NCI-H345 treated with DMSO at 0.1 percent for 48 hours (cell line): ENCODE results near the gene TM7SF3.
"Not testable (repeated sequence)": the region's sequence is repeated elsewhere in the genome, so short reads cannot be mapped to it uniquely, and the experiment has no call there.

Experiments used
- DNase-seq: peaks from one replicate; lab custom pipeline; 2025; ENCODE audit not compliant: unreplicated experiment; lab: John Stamatoyannopoulos, UW

The TM7SF3 gene, protein sequence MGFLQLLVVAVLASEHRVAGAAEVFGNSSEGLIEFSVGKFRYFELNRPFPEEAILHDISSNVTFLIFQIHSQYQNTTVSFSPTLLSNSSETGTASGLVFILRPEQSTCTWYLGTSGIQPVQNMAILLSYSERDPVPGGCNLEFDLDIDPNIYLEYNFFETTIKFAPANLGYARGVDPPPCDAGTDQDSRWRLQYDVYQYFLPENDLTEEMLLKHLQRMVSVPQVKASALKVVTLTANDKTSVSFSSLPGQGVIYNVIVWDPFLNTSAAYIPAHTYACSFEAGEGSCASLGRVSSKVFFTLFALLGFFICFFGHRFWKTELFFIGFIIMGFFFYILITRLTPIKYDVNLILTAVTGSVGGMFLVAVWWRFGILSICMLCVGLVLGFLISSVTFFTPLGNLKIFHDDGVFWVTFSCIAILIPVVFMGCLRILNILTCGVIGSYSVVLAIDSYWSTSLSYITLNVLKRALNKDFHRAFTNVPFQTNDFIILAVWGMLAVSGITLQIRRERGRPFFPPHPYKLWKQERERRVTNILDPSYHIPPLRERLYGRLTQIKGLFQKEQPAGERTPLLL

DNA sequence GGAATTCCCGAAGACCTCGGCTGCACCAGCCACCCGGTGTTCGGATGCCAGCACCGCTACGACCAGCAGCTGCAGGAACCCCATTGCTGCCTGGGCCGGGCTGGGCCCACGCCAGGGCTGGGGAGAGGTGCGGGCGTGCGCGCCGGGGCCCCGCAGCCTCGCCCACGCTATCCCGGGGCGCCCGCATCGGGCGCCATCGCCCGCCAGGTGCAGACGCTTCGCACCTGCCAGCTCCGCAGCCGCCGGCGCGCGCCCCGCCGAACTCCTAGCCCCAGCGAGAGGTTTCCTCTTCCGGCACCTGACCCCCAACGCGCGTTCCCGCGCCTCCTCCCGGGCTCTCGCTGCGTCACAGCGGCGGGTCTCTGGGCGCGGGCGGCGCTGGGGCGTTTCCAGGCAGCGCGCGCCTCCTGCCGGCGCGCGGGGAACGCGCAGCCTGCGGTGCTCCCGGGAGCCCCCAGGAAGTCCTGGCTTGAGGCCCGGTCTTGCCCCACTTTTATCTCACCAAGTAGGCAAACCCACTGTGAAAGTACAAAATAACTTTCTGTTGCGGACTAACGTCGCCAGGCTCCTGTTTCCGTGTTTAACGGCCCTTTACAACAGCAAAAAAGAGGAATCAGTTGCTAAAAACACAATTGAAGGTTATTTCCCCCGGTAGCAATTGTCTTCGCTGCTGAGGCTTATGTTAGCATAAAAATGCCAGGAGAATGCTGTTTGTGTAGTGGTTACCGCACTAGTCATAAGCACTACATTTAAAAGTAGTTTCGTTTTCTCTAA, at the start of gene TM7SF3:
Gene TM7SF3, minus strand, starts transcription at position 300 of the 774 bp plus-strand sequence. Its CDS starts 216 bp downstream, at position 84.
- DNase-seq, result peak; percentile 88

DNA sequence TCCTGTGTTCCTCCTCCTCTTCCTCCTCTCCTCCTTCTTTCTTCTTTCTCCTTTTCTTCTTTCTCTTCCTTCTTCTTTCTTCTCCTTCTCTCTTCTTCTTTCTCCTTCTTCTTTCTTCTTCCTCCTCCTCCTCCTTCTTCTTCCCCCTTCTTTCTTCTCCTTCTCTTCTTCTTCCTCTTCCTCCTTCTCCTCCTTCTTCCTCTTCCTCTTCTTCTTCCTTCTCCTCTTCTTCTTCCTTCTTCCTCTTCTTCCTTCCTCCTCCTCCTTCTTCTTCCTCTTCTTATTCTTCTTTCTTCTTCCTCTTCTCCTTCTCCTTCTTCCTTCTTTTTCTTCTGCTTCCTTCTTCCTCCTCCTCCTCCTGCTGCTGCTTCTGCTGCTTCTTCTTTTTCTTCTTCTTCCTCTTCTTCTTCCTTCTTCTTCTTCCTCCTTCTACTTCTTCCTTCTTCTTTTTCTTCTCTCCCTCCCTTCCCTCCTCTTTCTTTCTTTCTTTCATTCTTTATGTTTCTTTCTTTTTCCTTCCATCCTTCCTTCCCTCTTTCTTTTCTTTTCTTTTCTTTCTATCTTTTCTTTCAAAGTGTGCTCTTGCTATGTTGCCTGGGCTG, 49.2 kb upstream of the TM7SF3 start:
- no peak for DNase-seq

DNA sequence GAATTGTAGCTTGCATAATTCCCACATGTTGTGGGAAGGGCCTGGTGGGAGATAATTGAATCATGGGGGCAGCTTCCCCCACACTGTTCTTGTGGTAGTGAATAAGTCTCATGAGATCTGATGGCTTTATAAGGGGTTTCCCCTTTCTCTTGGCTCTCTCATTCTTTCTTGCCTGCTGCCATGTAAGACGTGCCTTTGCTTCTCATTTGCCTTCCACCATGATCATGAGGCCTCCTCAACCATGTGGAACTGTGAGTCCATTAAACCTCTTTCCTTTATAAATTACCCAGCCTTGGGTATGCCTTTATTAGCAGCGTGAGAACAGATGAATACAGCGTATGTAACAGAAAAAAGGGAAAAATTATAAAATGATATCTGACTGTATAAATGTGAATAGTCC, 47.1 kb upstream of the TM7SF3 start:
- no peak for DNase-seq

DNA sequence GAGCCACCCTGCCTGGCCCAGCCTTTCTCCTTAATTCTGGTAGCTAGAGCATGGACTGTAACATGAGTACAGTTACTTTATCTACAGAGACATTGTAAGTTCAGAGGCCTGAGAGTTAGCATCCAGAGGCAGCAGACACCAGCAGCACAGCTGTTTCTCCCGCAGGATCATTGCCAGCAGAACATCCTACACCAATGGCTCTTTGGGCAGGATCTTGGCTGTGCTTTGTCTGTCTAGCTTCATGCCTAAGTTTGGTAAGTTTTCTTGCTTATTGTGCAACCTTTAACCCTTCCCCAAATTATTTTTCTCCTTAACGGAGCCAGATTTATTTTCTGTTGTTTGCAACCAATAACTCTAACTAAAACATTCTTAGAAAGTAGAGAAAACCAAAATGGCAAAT, 46.6 kb upstream of the TM7SF3 start:
- no peak for DNase-seq

DNA sequence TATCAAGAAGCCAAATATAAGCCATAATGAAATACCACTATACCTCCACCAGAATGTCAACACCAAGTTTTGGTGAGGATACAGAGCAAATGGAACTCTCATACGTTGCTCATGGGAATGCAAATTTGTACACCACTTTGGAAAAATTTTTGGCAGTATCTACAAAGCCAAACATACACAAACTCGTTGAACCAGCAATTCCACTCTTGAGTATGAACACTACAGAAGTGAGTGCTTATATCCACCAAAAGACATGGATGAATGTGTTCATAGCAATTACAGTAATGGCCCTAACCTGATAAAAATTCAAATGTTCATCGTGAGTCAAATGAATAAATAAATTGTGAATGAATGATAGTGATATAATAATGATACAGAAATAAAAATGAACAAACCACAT, 43.4 kb upstream of the TM7SF3 start:
- no peak for DNase-seq

DNA sequence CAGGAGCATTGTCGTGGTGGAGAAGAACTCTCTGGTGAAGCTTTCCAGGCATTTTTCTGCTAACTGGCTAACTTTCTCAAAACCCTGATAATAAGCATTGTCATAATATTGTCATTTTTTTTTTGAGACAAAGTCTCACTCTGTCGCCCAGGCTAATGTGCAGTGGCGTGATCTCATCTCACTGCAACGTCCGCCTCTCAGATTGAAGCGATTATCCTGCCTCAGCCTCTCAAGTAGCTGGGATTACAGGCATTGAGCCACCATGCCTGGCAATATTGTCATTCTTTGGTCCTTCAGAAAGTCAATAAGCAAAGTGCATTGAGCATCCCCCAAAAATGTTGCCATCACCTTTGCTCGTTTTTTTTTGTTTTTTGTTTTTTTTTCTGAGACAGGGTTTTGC, 41.8 kb upstream of the TM7SF3 start:
- DNase-seq, result no peak

DNA sequence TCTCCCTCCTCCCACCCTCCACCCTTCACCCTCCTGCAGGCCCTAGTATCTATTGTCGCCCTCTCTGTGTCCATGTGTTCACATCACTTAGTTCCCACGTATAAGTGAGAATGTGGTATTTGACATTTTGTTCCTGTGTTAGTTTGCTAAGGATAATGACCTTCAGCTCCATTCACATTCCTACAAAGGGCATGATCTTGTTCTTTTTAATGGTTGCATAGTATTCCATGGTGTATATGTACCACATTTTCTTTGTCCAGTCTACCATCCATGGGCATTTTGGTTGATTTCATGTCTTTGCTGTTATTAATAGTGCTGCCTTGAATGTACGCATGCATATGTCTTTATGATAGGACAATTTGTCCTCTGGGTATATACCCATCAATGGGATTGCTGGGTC, 38.6 kb upstream of the TM7SF3 start:
- no peak for DNase-seq

DNA sequence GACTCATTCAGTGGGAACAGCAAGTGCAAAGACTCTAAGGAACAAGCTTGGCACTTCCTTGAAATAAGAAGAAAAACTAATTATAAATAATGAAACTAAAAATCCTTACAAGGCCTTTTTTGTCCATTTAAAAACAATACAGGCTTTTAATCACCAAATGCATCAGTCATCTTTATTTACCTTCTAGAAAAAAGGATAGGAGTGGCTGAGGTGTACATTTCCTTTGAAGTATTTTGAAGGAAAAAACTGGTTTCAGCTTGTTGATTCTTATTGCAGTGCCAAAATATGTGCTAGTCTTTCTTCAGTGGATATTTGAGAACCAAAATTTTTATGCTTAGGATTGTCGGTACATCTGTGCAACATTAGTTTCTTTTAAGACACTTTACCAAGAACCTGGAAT, 38.0 kb upstream of the TM7SF3 start:
- no peak for DNase-seq

DNA sequence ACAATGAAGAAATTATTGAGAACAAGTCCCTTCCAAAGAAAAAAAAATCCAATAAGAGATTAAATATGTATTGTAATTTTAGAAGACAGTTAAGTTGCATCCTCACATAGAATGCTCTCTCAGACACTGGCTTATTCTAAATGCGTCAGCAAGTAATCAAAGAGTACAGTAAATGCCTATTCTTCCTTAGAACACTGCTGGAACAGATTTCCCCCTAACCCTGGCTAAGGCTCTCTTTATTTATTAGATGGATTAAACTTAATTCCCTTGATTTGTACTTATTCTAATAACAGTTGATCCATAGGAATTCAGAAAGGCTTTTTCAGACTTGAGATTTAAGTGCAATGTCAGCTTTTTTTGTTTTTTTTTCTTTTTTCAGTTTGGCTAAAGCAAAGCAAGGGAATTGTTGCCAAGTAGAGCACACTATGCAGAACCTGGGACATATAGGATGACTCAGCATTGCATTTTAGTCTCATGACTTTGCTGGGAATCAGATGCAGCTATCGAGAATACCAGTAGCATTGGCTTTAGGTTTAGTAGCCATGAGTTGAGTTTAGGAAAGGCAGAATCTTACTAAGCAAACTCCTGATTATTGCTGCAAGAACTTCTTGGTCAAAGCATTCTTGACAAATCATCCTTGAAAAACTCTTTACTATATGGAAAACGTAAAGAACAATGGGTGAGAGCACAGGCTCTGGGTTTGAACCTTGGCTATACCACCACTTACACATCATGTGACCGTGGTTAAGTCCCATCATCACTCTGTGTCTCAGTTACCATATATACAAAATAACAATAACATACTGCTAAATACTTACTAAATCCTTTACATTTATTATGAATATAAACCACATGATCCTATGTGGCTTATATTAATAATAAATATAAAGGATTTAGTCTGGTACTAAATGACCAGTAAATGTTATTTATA, 34.9 kb upstream of the TM7SF3 start:
- DNase-seq, result no peak

DNA sequence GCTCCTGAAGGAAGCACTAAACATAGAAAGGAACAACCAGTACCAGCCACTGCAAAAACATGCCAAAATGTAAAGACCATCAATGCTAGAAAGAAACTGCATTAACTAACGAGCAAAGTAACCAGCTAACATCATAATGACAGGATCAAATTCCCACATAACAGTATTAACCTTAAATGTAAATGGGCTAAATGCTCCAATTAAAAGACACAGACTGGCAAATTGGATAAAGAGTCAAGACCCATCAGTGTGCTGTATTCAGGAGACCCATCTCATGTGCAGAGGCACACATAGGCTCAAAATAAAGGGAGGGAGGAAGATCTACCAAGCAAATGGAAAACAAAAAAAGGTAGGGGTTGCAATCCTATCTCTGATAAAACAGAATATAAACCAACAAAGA, 27.8 kb upstream of the TM7SF3 start:
- not testable (repeated sequence) for DNase-seq

DNA sequence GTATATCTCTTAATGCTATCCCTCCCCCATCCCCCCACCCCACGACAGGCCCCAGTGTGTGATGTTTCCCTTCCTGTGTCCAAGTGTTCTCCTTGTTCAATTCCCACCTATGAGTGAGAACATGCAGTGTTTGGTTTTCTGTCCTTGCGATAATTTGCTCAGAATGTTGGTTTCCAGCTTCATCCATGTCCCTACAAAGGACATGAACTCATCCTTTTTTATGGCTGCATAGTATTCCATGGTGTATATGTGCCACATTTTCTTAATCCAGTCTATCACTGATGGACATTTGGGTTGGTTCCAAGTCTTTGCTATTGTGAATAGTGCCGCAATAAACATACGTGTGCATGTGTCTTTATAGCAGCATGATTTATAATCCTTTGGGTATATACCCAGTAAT, 26.5 kb upstream of the TM7SF3 start:
- DNase-seq, result not testable (repeated sequence)

DNA sequence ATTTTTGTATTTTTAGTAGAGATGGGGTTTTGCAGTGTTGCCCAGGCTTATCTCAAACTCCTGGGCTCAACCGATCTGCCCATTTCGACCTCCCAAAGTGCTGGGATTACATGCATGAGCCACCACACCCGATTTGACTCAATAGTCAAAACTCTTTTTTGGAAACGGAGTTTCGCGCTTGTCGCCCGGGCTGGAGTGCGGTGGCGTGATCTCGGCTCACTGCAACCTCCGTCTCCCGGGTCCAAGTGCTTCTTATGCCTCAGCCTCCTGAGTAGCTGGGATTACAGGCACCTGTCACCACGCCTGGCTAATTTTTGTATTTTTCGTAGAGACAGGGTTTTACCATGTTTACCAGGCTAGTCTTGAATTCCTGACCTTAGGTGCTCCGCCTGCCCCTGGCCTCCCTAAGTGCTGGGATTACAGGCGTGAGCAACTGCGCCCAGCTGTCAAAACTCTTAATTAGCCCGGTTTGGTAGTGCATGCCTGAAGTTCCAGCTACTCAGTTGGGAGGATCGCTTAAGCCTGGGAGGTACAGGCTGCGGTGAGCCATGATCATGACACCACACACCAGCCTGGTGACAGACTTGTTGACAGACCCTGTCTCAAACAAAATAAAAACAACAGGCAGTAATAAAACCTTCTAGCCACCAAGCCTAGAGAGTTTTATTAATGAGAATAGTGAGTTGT, 20.6 kb upstream of the TM7SF3 start:
- no peak for DNase-seq

DNA sequence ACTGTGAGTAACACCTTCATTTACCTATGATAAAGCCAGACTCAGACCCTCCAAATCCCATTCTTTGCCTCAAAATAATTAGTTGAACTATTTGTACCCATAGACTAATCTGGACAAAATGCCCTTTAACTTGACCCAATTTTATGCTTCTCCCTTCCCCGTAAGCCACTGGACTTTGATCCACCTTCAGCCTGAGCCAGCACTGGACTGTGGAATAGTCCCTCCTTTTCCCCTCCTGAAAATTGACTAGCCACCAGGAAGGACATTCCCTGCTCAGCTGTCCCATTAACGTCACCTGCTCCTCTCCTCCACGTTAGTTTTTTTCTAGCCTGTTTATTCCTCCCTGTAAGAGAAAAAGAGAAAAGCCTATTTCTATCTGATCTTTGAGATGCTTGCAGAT, 18.5 kb upstream of the TM7SF3 start:
- DNase-seq, result no peak

DNA sequence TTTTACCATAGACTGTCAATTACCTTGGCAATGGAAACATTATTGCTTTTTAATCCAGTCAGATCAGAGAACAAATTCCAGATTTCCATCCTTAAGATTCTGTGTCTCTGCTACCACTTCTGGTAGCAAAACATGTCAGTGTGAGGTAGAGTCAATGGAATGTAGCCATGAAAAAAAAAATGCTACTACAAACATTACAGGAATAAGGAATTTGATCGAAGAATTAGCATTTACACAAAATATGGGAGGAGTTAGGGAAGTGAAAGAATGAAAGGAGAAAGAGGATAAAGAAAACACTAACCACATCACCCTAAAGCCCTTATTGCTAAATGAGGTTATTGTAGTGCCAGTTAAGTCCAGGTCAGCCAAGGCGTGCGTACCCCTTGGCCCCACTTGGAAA, 17.3 kb upstream of the TM7SF3 start:
- DNase-seq, result no peak

DNA sequence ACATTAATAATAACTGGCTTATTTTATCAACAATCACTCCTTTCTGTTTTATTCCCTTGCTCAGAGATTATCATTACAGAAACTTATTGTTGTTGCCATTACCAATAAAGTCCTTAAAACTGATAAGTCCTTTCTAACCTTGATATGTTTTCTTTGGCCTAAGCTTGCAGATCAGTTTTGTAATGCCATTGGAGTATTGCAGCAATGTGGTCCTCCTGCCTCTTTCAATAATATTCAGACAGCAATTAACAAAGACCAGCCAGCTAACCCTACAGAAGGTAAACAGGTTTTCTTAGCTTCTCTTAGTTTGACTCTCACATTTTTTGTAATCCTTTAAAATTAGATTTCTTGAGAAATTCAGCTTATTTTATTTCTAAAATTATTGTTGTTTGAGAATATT, 12.1 kb upstream of the TM7SF3 start:
- DNase-seq, result no peak

DNA sequence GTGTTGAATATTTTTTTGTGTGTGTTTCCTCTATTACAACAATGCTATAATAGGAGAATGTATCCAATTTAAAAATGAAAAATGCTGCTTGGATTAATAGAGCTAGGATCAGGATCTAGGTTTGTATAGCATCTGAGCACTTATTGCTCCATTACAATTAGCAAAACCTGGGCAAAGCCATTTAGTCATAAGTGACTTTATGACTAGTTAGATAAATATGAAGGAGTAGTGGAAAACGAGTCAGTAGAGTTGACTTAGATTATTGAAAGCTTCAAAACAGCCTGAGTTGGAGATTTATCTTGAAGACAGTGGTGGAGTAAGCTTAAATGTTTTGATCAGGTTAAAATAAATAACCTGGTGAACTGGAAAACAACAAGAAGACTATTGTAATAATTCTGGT, 10.9 kb upstream of the TM7SF3 start:
- DNase-seq, result no peak

DNA sequence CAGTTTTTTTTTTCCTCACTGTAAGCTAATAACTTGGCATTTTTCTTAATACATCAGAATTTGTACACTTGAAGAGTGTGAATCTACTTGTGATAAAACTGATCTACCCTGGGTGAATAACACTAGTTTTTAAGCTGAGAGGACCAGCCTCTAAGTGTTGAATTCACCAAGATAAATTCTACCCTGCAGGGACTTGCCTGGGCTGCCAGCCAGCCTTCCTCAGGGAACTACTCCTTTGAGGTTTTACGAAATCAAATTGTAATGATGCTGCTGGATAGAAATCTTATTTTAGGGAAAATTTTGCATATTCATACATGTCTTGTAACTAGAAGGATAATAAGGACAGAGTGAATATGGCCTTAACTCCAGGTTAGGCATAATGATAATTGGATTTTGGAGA, 10.1 kb upstream of the TM7SF3 start:
- DNase-seq, result no peak

DNA sequence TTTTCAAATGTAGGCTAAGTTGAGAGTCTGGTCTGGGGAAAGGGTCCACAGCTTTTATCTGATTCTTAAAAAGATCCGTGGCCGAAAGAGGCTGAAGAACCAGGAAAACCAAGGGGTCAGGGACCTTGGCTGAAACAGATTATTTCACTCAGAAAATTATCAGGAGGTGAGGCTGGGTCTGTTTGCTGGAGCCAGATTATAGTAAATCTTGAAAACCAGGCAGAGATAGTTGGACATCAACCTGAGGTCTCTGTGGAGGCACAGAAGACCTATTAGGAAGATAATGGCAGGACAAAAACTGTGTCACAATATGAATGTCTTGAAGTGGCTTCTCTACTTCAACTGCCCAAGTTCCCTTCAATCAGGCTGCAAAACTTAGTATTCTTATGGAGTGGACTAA, 6.6 kb upstream of the TM7SF3 start:
- DNase-seq, result no peak

DNA sequence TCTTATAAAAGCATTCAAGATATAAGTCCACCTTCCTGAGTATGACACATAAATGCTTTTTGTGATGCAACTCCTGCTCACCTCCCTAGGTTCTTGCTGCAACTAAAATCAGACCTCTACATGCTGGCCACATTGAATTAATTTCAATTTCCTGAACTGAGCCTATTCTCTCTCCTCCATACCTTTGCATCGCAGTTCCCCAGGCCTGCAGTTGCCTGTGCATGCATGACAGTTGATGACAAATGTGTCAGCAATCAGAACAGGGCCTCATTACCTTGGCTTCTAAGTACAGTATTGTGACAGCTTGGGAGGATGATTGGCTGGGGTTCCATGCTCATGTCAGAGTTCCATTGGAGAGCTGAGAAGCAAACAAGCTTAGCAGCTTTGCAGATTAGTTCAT, 3.9 kb upstream of the TM7SF3 start:
- DNase-seq, result no peak
